GM23248 (cell line): ENCODE measurements around the gene POU3F3.

ENCODE experiments used
- EZH2 ChIP-seq: fragments of 200-600 bp; sonication (generic); IDR thresholded peaks from 2 replicates; pipeline ENCODE4 v1.6.1; 2018; ENCODE audit warnings: antibody characterized with exemption, mild to moderate bottlenecking; ENCODE audit not compliant: insufficient read depth, poor library complexity, severe bottlenecking
- EZH2phosphoT487 ChIP-seq: fragments of 200-600 bp; sonication (generic); IDR thresholded peaks from 2 replicates; pipeline ENCODE4 v1.6.1; 2018; ENCODE audit warnings: antibody characterized with exemption, moderate library complexity, mild to moderate bottlenecking, low read depth; ENCODE audit not compliant: insufficient read depth

GRCh38 chr2:104896446-104896845 is 42.5 kb downstream of the POU3F3 start:
- TF ChIP-seq EZH2phosphoT487 (no peak), EZH2 (no peak)
